ENCODE results near the gene ADAMTSL1. TPM values are rescaled to one million over a fixed set of nuclear protein-coding genes. Genes with fewer than 3 reads are reported as not detected.

Gene ADAMTSL1
- total and polyA plus RNA-seq, 9 of the 15 experiments (the other 6 are each of a cell fraction or from before 2014, with no cell fraction given): 0.01 TPM; not detected in 8

GRCh38 chr9:18662320-18662719 is 188.4 kb downstream of the ADAMTSL1 start (continued):
- no peak for TF ChIP-seq CHD4 (IDR thresholded peaks at IDR 0.05; ENCODE audit: insufficient read depth, insufficient replicate concordance, low read depth, low read length, poor library complexity, severe bottlenecking)
- no peak for TF ChIP-seq C11orf30 (IDR thresholded peaks at IDR 0.05; ENCODE audit: low read depth)

GRCh38 chr9:18665947-18666346 is 192.0 kb downstream of the ADAMTSL1 start:
- H4K20me1 ChIP-seq (replicated peaks; ENCODE audit: control insufficient read depth, insufficient read depth, low read length): no peaks in the 10 kb centered on the region
- H2AFZ ChIP-seq (ENCODE audit: low read depth, low read length): no peak overlapping the region
- FAIRE-seq (no peak), ATAC-seq (no peak), DNase-seq (ENCODE audit: extremely low read depth in 1 of 4, low spot score in 3 of 4) (no peak)
- no peak for TF ChIP-seq RFX5 (IDR thresholded peaks at IDR 0.05; ENCODE audit: low read depth, low read length)
- TF ChIP-seq NR3C1 (CRISPR knock-in tag; IDR thresholded peaks at IDR 0.05): no peak
- no peak for TF ChIP-seq SIRT6 (IDR thresholded peaks at IDR 0.05; ENCODE audit: low read depth, low read length)
- no peak for TF ChIP-seq CEBPB (tag; IDR thresholded peaks at IDR 0.05)
- no peak for TF ChIP-seq NKRF (IDR thresholded peaks at IDR 0.05; ENCODE audit: borderline replicate concordance)
- TF ChIP-seq TEAD4 (IDR thresholded peaks at IDR 0.05; ENCODE audit: low read length): no peak
- no peak for TF ChIP-seq TEAD4 (CRISPR knock-in tag; IDR thresholded peaks at IDR 0.05; ENCODE audit: borderline replicate concordance)
- no peak for TF ChIP-seq GATAD2B (IDR thresholded peaks at IDR 0.05; ENCODE audit: borderline replicate concordance)
- TF ChIP-seq TCF15 (CRISPR knock-in tag; IDR thresholded peaks at IDR 0.05): no peak
- TF ChIP-seq ZNF197 (CRISPR knock-in tag; IDR thresholded peaks at IDR 0.05; ENCODE audit: low read depth): no peak
- ChIA-PET POLR2A (interaction anchor here (0.6 kb wide), 1 partner anchor 27 kb away, joined by 3 read pairs; no protein-coding TSS in a partner anchor), CTCF (ENCODE audit: low intra/inter-chr PET ratio) (no interaction called here)
- in situ Hi-C loops (cut with MboI) (no loop called here), intact Hi-C loops (cut with micrococcal nuclease) (no loop called here)
- H3K9me3 ChIP-seq (replicated peaks; ENCODE audit: control insufficient read depth, insufficient read depth, low read depth, low read length): no peaks in the 10 kb centered on the region
- no peaks in the 10 kb centered on the region for H3K4me1 ChIP-seq (replicated peaks in 1 of 2; ENCODE audit: control insufficient read depth in 2 of 2, insufficient read depth in 2 of 2, low read length in 2 of 2)
- H3K27me3 ChIP-seq (ENCODE audit: control insufficient read depth in 2 of 2, insufficient read depth in 2 of 2, low read length in 2 of 2): no peaks in the 10 kb centered on the region
- BruUV-seq (replicated peaks): no TSS peak
- no peak overlapping the region for H3K4me2 ChIP-seq (ENCODE audit: insufficient read depth, low read length)
- no peaks in the 10 kb centered on the region for H3K36me3 ChIP-seq (ENCODE audit: control insufficient read depth, insufficient read depth, low read length)
- WGBS (ENCODE audit: insufficient coverage, low coverage, missing lambda C conversion rate): 0% methylated on average over 1 of the region's 1 CpG
- H3K79me2 ChIP-seq (ENCODE audit: control insufficient read depth, insufficient read depth, low read length): no peaks in the 10 kb centered on the region
- no peak overlapping the region for H3K4me3 ChIP-seq
- H3K9me1 ChIP-seq (ENCODE audit: control insufficient read depth, insufficient read depth, low read length): no peaks in the 10 kb centered on the region
- H3K9ac ChIP-seq (ENCODE audit: insufficient read depth in 1 of 2, low read depth in 2 of 2, low read length in 2 of 2): no peak overlapping the region
- H3K27ac ChIP-seq (ENCODE audit: extremely low read depth, low read depth, low read length): no peak overlapping the region

Data from K562 (cell line).